Measurements from ENCODE around the gene TMEM54.

TMEM54 gene

DNA sequence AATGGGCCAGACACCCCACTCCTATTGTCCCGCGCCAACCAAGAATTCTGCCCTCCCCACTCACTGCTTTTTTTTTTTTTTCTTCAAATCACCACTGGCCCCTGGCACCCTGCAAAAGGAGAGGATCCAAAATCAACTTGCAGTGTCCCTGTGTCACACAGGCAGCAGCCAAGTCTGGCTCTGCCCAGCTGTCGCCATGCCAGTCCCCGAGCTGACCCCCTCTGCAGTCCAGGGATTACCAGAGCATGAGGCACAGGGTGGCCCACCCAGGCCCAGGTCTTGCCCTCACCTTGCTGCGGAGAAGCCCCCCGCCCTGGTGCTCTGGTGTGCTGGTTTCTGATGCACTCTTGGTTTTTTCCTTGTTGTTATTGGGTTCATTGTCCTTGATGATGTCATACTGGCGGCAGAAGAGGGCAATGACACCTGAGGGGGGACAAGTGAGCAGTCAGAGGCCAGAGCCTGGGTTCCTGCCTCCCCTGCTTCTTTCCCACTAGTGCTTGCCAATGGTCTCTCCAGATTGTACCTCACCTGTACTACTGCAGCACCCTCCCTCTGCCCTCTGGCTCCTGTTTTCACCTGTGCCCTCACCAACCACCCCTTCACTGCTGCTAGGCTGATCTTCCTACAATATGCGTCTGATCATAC is 36.7 kb downstream of the TMEM54 start:
- DNase-seq (ENCODE audit: low read depth) = no peak

DNA sequence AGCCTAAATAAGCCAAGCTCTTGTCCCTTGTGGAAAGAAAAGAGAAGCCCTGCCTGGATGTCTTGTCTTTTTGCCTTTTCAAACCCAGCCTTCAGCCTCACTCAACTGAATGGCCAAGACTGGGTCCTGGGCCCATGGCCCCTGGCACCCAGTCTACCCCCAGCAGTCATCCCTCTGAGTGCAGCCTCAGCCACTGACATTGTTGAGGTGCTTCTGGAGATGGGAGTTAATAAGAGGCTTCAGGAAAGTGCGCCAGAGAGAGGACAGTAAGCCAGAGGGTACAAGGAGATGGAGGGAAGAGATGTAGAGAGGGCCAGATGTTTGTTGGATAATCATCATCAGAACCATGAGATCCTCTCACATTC is 37.3 kb downstream of the TMEM54 start:
- DNase-seq (ENCODE audit: low read depth) = no peak

DNA sequence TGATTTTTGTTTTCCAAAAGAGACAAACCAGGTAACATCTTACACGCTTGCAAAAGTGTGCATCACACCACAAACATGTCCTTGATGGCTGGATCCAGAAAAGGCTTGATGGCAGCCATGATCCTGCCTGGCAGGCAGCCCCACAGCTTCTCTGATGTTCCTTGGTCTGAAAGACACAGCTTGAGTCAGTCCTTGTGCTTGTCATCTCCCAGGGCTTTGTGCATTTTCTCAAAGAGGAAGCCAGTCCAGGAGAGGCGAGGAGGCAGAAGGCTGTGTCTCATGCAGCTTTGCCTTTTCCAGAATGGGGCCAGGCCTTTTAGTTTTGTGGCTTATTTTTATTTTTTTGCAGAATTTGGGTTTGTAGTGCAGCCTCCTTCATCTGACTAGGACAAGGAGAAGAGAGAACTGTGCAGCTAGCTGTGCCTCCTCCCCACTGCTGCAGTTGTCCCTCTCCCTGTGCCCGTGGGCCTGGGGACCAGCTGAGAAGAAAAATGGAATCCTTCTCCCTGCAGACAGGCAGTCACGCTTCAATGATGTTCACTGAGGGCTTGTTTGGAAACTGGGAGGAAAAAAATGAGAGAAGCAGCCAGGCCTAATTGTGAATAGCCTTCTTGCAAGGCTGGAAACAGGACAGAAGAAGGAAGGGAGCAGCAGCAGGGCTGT is 37.8 kb downstream of the TMEM54 start:
- DNase-seq (ENCODE audit: low read depth) = no peak

DNA sequence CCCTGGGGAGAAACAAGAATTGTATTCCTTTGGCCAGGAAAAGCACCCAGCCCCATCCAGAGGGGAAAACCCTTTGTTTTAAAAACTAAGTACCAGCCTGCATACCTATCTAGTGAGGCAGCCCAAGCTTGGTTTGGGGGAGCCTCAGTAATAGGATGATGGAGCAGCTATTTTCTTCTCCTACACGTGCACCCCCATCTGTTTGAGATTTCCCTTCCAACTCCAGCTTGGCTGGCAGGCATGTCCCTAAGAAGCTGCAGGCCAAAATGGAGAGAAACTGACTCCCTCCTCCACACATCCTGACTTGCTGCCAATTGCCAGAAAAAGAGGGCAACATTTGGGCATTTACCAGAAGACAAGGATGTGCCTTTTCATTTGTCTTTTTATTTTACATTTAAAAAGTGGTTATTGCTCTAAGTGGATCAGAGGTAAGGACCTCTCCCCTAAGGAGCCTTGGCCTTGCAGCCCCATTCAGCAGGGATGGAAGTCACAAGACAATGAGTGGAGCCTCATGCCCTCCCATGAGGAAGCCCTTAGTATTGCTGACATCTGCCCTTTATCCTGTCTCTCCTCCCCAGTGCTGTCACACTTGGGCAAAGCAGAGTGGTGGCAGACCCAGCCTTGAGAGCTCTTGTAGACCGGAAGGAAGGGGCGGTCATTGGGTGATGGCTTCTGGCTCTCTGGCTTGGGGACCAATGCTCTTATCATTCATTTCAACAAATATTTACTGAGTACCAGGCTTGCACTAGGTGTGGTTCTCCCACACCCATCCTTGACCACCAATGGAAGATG is 39.1 kb downstream of the TMEM54 start:
- DNase-seq (ENCODE audit: low read depth) = no peak

DNA sequence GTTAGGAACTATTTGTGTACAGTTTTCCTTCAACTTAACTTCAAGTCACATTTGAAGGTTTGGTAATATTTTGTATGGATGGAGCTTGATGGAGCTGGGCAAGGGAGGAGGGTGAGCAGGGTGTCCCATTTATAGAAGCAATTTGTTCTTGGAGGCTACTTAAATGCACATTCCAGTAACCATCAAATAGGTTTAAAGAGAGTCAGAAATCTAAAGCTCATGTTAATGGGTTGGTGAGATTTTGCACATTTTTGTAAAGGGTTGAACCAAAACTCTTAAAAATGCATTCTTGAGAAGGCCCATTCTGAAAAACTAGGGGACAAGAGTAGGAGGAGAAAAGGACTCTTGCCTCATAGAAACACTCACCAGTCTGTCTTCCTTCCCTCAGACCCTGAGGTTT is 40.6 kb downstream of the TMEM54 start:
- no peak for DNase-seq (ENCODE audit: low read depth)

DNA sequence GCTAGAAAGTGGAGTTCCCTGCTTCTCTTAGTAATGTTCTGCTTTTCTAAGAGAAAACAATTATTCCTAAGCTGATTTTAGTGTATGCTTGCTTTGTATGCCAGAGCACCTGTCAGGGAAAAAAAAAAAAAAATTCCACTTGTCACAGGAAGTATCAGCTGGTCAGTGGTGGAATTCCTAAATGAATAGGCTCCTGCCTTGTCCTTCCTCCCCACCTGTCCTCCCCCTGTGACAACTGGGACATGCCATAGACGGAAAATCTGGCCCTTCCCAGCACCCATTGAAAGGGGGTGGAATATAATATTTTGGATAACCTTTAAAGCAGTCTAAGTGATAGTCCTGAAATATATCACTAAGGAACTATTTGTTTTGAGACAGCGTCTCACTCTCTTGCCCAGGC is 41.3 kb downstream of the TMEM54 start:
- DNase-seq (ENCODE audit: low read depth) = no peak

DNA sequence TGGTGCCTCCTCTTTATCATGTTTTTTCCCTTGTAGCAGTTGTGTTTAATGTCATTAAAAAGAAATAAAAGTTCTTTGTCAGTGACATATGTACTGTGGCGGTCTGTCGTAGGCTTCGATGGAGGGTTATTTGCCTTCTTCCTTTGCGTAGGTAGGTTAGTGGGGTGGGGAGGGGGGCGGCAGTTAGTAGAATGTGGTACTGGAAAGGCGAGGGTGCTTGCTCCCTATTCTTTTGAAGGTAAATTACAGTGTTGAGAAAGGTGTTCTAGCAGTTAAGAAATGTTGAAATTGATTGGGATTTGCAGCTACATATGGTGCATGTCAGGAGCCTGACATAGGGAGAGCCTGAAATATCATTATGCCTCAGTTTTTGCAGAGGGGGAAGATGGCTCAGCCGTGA is 42.4 kb downstream of the TMEM54 start:
- DNase-seq (ENCODE audit: low read depth) = no peak

DNA sequence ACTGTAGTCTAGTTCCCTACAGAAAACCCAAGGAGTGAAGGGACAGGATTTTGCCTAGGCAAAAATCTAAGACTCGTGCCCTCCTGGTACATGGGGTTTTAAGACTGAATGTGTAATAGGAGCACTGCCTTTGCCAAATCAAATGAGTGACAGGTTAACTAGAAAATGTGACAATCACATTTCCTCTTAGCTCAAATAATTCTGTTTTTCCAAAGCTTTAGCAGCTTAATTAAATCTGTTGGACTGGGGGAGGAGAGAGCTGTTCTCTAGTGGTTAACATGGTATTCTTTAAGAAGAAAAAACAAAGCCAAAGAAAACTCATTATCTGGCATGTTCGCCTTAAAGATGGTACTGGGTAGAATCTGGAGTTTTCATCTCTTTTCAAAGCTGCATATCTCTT is 43.1 kb downstream of the TMEM54 start:
- no peak for DNase-seq (ENCODE audit: low read depth)

DNA sequence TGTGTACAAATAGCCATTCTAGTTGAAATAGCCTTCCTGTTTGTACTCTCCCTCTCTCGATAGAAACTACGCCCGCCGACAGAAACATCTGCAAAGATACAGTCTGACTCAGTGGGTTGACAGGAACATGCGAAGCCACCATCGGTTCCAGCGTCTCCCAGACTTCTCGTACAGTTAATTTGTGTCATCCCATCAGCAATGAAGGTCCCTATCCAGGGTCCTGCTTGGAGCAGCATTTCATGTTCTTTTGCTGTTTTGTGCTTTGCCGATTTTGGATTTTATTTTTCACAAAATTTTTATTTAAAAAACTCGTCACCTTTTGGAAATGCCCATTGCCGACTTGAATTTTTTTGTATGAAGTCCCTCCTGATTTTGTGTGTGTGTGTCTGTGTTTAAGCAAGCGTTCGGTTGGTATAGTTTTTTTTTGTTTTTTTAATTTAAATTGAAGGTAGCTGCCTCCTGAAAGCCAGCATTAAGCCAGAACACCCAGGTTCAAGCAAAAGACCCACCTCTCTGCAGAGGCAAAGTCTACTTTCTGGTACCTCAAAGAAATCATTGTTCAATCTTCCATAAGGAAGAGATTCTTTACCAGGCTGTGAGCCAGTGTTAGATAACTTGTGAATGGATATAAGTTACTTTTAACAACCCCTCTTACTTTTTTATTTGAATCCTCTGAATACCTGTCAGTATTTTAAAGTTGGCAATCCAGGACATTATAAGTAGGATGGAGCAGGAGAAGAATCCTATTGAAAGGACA is 45.1 kb downstream of the TMEM54 start:
- DNase-seq (ENCODE audit: low read depth) = no peak

DNA sequence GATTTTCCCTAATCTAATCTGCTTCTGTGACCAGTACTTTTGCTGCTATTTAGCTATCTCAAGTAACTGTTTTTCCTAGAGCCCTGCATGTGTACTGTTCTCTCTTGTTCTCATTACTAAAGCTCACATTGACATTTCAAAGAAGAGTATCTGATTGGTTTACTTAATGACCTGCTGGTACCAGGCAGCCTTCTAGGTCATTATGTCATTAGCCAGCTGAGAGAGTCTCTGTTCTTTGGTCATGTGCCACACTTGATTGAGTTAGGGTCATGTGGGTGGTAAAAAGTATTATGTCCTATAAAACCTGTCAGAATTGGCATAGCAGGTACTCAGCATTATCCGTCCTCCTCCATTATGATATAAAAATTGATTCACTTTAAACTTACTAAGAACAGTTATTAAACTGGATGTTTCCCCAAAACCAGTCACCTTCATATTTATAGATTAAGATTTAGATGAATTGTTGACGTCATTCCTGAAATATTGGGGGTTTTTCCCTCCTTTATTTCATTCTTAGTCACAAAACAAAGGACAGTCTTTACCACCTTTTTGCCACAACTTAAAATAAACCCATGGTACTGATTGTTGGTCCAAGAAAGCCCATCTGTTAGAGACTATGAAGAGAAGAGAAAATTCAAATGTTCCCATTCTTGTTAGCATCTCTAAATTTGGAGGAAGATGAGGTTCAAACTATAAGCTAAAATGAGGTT is 52.7 kb downstream of the TMEM54 start:
- no peak for DNase-seq (ENCODE audit: low read depth)

All from activated T-cell treated with anti-CD3 and anti-CD28 coated beads for 24 hours (primary cell).